Gastroesophageal sphincter (tissue), 3 donors: ENCODE measurements around the gene RFX3.

Source experiments
- POLR2A ChIP-seq, 2 donors: fragments of 450-650 bp; IDR thresholded peaks; one replicate each; pipeline ENCODE4 v1.6.1; 2017; ENCODE audit warnings: antibody characterized with exemption in 2 of 2, mild to moderate bottlenecking in 2 of 2, moderate library complexity in 1 of 2
- TF ChIP-seq, protein P1 (sequence below), 4 experiments: fragments of 200-600 bp in 2 of 4; fragments of 450-650 bp in 2 of 4; sonication (generic) in 1 of 4; IDR thresholded peaks; one replicate each; pipeline ENCODE4 v1.5.1; 2017 to 2019; ENCODE audit warnings: antibody characterized with exemption in 4 of 4, mild to moderate bottlenecking in 2 of 4, moderate library complexity in 2 of 4

DNA sequence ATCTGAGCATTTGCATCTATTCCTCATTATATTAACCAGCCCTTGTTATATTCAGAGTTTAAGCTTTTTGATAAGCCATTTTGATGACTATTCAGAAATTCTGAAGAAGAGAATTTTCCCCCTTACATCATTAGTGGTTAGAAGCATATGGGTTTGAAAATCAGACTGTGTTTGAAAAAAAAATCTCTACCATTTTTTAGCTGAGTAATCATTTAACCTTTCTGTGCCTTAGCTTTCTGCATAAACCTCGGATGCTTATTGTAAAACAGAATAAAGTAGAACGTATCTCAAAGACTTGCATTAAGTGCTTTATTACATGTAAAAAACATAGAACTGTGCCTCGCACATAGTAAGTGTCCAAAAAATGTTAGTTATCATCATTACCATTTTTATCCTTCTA, 278.6 kb downstream of the RFX3 start:
- no peak for TF ChIP-seq POLR2A (IDR thresholded peaks at IDR 0.05)
- TF ChIP-seq, protein P1, sequence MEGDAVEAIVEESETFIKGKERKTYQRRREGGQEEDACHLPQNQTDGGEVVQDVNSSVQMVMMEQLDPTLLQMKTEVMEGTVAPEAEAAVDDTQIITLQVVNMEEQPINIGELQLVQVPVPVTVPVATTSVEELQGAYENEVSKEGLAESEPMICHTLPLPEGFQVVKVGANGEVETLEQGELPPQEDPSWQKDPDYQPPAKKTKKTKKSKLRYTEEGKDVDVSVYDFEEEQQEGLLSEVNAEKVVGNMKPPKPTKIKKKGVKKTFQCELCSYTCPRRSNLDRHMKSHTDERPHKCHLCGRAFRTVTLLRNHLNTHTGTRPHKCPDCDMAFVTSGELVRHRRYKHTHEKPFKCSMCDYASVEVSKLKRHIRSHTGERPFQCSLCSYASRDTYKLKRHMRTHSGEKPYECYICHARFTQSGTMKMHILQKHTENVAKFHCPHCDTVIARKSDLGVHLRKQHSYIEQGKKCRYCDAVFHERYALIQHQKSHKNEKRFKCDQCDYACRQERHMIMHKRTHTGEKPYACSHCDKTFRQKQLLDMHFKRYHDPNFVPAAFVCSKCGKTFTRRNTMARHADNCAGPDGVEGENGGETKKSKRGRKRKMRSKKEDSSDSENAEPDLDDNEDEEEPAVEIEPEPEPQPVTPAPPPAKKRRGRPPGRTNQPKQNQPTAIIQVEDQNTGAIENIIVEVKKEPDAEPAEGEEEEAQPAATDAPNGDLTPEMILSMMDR (IDR thresholded peaks at IDR 0.05): no peak
